Activated naive CD4-positive, alpha-beta T cell treated with anti-CD3 and anti-CD28 coated beads, Interleukin-2, amount 50 U/mL, for 16 hours (primary cell): ENCODE data around the gene ERAL1.
A peak's percentile ranks its signal among the peaks of the same experiment; 100 is the strongest.
"Not testable (repeated sequence)": the region's sequence is repeated elsewhere in the genome, so short reads cannot be mapped to it uniquely, and the experiment has no call there.

Source experiments
- DNase-seq: peaks from one replicate; pipeline ENCODE4 v3.0.0-alpha.2; 2020

ERAL1 gene

DNA sequence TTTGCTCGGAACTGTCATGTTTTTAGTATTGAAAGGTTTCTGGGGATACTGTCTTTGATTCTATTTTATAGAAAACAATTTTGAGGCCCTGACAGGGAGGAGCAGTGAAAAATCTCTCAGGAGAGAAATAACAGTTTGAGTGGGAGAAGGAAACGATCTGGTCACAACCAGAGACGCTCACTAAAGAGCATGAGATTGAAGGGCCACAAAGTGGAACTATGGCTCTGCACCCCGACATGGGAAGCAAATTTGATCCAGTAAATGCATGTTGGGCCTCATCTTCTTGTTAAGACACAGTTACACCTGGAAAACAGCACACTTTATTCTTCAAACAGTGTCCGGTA lies 492 bp downstream of the ERAL1 start:
- DNase-seq: no peak

DNA sequence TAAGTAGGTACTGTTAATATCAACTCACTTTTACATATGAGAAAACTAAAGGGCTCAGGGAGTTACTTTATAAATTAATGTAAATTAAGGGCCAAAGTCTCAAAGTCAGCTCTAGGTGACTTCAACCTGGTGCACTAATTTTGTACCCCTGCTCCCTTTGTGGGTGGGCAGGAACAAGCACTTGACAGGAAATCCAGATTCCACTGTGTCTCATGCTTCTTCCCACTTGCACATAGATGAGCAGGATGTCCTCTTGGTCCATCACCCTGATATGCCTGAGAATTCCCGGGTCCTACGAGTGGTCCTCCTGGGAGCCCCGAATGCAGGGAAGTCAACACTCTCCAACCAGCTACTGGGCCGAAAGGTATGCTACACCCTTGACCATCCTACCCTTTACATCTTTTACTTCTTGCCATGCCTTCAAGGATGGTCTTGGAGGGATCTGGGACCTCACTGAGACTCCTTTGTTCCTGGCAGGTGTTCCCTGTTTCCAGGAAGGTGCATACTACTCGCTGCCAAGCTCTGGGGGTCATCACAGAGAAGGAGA lies 1.3 kb downstream of the ERAL1 start:
- DNase-seq: no peak

DNA sequence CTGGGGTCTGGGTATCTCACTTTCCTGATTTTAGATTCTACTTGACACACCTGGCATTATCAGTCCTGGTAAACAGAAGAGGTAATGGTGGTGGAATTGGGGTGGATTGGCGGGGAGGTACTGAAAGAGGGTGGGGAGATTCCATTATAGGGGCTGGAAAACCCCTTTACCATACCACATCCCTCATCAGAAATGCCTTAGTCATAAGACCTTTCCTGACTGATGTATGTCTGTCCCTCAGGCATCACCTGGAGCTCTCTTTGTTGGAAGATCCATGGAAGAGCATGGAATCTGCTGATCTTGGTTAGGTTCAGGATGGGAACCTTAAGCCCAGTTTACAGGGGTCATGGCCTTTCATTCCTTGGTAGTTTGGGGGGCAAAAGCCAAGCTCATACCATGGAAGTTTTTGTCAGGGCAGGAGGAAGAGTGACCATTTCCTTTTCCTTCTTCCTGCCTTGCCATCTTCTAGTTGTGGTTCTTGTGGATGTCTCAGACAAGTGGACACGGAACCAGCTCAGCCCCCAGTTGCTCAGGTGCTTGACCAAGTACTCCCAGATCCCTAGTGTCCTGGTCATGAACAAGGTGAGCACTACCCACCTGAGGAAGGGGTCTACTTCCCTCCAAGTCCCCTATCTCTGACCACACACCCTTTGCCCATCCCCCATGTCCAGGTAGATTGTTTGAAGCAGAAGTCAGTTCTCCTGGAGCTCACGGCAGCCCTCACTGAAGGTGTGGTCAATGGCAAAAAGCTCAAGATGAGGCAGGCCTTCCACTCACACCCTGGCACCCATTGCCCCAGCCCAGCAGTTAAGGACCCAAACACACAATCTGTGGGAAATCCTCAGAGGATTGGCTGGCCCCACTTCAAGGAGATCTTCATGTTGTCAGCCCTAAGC lies 3.3 kb downstream of the ERAL1 start:
- DNase-seq: no peak

DNA sequence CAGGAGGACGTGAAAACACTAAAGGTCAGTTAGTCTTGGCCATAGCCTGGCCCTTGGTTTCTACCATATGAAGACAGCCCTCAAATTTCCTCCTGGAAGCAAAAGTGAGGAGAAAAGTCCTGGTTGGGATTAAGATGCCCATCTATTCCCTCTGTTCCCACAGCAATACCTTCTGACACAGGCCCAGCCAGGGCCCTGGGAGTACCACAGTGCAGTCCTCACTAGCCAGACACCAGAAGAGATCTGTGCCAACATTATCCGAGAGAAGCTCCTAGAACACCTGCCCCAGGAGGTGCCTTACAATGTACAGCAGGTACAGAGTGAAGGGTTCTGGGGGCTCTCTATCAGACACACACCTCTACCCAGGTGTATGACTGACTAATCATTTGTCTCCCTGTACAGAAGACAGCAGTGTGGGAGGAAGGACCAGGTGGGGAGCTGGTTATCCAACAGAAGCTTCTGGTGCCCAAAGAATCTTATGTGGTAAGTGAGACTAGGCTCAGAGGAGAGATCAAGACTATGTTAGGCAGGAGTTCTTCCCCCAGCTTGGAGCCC lies 4.1 kb downstream of the ERAL1 start:
- DNase-seq: no peak

DNA sequence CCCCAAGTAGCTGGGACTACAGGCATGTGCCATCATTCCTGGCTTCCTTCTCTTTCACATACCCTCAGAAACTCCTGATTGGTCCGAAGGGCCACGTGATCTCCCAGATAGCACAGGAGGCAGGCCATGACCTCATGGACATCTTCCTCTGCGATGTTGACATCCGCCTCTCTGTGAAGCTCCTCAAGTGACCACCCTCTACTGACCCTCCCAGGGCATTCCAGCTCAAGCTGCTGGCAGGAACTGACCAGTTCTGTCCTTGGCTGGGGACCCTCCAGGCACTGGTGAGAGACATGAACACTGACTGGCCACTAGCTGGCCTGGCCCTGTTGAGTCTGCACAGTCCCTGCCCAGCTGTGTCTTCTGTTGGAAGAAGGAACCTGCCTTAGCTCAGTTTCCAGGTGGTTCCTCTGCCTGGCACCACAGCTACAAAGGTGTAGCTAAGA lies 5.6 kb downstream of the ERAL1 start:
- no peak for DNase-seq

DNA sequence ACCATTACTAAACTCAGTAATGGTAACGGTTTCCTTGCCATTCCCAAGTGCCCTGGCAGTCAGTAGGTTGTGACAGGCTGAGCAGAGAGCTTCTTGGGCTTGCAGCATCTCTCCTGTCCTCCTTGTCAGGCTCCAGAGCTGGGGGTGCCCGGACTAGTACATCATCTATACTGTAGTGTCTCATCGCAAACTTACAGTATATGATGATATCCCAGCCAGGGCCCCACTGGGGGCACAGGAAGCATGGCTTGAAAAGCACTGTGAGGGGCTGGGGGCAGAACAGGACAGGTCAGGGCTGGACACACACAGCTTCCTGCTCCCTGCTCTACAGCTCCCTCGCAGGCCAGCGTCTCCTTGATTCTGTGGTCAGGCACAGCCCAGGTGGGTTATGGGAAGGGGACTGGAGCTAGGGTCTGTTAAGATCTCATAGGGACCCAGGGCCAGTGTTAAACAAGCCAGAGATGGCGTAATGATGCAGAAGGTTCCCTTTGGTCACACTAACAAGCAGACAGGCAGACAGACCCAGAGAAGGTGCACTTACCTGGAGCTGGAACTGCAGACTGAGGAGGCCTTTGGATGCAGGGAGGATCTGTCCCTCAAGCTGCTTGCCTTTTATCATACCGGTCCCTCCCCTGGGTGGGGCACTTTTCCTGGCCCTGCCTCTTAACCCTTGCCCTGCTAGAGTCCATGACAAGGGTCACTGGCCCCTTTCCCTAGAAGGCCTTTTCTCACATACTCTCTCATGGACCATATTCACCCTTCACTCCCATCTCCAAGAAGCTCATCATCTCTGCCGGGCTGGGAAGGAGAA lies 6.8 kb downstream of the ERAL1 start:
- no peak for DNase-seq

DNA sequence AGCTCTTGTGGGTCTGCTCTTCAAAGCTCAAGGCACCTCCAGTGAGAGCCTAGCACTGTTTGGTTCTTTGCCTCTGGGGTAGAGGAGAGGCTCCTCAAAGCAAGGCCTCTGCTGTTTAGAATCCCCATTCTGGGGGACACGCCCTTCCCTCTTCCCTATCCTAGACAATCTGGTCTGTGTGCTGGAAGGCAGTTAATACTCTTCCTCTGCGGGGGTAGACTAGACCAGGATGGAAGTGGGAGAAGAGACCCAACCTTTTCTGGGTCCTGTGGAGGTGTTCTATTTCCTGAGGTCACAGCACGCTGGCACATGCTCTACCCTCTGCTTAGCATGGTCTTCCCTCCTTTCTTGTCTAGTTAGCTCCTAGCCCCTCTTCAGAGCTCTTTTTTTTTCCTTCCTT lies 7.7 kb downstream of the ERAL1 start:
- DNase-seq: no peak

DNA sequence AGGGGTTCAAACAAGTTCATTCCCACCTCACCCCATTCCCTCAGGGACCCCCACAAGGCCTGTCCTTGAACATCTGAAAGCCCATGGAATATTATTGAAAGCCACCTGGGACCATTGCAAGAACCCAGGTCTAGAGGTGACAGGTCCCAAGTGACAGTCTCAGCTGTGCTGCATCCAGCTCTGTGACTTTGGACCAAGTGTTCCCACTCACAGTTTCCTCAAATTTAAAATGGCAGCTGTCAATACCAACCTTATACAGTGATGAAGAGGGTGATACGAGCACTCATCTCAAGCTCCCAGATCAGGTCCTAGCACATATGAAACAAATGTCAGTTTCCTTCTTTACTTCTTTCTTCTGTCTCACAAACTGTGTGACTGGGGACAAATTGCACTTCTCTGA lies 9.1 kb downstream of the ERAL1 start:
- no peak for DNase-seq

DNA sequence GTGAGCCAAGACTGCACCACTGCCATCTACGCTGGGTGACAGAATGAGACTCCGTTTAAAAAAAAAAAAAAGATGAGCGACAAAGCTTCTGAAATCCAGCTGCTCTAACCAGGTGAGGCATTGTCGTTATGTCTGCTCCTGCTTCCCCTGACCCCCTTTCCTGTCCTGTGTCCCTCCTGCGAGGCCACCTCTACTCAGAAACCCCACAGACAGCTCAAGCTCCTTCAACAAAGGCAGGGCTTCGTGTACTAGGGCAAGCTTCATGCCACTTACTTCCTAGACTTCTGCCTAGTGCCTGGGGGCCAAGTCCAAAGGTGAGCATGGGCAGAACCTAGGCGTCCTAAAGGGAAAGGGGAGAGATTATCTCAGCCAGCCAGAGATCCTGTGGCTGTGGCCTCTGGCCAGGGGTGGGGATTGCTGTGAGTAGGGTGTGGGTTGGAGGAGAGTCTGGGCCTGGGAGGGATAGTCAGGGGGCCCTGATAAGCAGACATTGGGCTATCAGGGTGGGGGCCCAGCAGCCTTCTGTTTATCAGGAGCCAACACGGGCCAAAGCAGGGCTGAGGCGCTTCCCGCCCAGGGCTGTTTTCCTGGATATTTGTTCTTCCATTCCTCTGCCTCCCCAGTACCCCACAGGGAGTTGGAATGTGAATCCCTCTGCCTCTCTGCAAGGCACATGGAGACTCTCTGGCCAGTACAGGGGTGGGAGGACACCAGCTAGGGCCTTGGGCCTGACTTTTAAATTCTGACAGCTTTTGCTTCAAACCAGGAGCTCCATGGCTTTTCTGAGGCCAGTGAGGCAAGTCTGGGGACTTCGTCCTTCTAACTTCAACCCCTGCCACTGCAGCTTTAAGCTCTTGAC lies 10.4 kb downstream of the ERAL1 start:
- no peak for DNase-seq

DNA sequence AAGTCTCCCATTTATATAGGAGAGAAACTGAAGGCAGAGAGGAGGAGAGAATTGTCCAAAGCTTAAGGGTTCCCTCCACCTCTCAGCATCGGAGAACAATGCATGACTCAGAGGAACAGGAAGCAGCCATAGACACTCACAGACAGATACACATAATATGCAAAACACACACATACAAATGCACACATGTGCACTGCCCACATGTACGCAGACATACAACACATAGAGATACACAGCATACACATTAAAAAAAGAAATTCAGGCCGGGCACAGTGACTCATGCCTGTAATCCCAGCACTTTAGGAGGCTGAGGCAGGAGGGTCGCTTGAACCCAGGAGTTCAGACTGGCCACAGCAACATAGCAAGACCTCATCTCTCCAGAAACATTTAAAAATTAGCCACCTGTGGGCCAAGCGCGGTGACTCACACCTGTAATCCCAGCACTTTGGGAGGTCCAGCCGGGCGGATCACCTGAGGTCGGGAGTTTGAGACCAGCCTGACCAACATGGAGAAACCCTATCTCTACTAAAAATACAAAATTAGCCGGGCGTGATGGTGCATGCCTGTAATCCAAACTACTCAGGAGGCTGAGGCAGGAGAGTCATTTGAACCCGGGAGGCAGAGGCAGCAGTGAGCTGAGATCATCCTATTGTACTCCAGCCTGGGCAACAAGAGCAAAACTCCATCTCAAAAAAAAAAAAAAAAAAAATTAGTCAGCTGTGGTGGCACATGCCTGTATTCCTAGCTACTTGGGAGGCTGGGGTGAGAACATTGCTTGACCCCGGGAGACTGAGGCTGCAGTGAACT lies 11.3 kb downstream of the ERAL1 start:
- DNase-seq: no peak

DNA sequence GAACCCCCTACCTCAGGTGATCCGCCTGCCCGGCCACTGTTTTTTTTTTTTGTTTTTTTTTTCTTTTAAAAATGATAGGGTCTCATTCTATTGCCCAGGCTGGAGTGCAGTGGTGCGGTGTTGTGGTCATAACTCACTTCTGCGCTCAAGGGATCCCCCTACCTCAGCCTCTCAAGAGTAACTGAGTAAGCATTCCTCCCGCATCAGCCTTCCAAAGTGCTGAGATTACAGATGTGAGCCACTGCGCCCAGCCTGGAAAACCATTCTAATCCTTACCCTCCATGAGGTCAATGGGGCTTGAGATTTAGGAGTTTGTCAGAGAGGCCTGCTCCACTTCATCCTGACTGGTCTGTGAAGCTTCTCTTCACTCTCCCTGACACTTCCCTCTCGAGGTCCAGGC lies 12.5 kb downstream of the ERAL1 start:
- DNase-seq: no peak

DNA sequence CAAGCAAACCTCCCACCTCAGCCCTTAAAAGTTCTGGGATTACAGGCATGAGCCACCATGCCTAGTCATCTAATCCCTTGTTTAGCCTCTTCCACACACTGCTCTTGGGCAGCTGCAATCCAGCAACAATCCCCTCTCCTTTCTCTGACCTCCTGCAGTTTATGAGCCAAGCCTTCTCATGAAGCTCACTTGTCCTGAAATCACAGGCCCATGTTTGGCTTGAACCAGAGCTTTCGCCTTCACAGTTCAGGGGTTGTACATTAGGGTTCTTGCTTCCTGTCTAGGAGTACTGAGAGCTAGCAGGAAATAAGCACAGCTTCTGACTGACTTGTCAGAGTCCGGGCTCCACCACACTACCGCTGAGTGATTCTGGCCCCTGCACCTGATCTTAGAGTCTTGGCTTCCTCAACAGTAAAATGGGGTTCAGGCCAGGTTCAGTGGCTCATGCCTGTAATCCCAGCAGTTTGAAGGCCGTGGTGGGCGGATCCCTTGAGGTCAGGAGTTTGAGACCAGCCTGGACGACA lies 16.3 kb downstream of the ERAL1 start:
- DNase-seq: peak; percentile 36

DNA sequence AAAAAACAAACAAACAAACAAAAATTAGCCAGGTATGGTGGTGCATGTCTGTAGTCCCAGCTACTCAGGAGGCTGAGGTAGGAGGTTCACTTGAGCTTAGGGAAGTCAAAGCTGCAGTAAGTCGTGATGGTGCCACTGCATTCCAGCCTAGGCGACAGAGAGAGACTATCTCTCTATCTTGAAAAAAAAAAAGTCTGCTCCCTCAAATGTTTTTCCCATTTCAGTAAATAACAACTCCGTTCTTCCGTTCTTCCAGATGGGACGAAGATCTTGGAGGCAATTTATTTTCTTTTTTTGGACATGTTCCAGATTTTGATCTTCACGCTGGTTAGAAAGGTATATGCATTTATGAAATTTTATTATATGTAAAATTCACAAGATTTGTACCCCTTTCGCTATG lies 19.0 kb downstream of the ERAL1 start:
- no peak for DNase-seq

DNA sequence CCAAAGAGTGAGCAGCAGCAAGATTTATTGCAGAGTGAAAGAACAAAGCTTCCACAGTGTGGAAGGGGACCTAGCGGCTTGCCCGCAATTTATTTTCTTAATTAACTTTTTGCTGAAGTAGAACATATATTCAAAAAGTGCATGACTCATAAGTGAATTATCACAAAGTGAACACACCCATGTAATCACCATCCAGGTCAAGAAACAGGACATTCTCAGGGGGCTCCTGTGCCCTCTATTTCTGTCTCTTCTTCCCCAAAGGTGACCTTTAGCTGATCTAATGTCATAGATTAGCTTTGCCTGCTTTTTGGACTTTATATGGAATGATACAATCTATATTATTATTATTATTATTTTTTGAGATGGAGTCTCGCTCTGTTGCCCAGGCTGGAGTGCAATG lies 19.9 kb downstream of the ERAL1 start:
- DNase-seq: no peak

DNA sequence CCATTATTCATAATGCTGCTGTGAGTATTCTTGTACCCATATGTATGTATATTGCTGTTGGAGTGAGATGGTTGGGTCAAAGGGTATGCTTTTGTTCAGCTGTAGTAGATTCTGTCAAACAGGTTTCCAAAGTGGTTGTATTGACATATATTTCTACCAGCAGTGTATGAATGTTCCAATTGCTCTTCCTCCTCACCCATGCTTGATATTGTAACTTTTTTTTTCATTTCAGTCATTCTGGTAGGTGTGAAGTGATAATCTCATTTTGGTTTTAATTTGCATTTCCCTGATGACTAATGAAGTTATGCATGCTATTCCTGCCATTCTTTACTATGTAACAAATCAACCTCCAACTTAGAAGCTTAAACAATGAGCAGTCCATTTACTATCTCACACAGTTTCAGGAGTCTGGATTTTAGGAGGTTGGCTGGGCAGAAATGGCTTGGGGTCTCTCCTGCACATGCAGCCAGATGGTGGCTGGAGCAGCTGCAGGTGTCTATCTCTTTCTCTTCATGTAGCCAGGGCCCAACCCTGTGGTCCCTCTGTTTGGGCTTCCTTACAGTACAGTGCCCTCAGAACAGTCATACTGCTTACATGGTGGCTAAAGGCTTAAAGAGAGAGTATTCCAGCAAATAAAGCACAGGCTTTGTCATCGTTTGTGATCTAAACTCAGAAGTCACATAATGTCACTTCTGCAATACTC lies 21.2 kb downstream of the ERAL1 start:
- no peak for DNase-seq

DNA sequence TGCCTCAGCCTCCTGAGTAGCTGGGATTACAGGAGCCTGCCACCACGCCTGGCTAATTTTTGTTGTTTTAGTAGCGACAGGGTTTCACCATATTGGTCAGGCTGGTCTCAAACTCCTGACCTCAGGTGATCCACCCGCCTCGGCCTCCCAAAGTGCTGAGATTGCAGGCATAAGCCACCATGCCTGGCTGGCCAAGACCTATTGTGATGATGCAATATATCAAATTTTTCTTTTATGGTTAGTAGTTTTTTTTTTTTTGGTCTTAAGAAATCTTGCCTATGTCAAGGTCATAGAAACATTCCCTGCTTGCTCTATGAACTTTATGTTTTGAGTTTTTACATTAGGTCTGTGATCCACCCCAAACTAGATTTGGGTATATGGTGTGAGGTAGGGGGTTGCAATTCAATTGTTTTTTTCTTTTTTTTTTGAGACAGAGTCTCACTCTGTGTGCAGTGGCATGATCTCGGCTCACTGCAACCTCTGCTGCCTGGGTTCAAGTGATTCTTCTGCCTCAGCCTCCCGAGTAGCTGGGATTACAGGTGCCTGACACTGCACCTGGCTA lies 22.4 kb downstream of the ERAL1 start:
- not testable (repeated sequence) for DNase-seq

DNA sequence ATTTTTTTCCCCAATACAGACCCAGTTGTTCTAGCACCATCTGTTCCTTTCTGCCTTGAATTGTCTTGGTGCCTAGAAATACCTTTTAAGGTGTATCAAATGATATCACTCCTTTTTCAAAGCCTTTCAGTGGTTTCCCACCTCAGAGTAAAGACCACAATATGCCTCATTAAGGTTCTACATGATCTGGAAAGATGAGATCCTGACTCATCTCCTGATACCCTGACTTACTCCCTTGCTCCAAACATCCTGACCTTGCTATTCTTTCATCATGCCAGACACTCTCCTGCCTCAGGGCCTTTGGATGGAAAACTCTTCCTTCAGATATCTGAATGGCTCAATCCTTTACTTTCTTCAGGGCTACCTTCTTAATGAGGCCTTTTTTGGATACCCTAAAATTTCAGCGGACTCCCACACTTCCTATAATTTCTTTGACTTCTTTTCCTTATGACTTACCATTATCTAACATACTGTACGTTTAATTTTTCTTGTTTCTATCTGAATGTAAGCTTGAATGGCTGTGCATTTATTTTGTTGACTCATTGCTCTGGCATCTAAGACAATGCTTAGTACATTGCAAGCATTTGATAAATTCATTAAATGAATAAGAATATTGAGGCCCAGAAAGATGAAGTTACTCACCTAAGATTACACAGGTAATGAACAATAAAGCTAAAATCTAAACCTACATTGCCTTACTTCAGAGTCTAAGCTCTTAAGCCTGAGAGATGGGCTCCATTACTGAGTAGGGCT lies 23.5 kb downstream of the ERAL1 start:
- no peak for DNase-seq

DNA sequence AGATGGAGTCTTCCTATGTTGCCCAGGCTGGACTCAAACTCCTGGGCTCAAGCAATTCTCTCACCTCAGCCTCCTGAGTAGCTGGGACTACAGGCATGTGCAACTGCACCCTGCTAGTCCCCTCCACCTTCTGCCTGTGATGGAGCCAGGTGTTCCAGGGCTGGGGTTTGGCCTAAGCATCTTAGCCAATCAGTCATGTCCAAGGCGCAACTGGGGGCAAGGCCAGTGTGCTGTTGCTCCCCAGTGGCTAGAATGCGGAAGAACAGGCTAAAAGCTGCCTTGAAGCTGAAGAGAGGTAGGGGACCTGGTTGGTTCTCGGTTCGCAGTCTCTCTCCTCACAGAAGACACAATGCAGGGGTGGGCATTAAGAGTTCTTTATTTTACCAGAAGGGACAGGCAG lies 24.2 kb downstream of the ERAL1 start:
- DNase-seq: no peak

DNA sequence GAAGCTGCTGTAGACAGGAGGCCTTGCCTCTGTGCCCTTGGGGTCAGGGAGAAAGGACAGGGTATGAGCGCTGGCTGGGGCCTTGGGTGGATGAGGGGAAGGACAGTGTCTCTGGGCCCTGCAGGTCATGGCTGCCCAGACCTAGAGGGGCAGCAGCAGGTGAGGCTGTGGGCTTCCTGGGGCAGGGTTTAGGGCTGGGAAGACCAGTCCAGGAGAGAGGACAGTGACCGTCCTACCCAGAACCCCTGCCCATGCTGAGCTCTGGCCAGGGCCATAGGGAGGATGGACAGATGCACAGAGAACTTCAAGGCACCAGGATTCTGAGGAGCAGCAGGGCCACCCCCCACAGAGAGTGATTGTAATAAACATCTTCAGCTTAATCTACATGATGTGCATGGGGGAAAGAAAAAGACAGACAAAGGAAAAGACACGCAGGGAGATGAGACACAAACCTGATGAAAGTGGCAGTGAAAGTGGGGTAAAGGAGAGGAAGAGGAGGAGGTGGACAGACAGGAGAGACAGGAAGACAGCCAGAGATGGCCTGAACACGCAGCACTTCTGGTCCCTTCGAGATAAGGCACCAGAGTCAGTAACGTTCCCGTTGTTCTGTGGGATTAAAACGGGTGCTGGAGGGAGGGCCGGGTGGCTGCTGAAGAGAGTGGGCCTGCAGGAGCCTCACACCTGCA lies 25.2 kb downstream of the ERAL1 start:
- DNase-seq: no peak
